Activated naive CD8-positive, alpha-beta T cell (primary cell): ENCODE results near the gene ADD1.

Source experiments
- H3K27ac Mint-ChIP-seq: one replicate; pipeline ENCODE4 v1.8.0; 2021; ENCODE audit warnings: mixed read lengths
- H3K27me3 Mint-ChIP-seq: one replicate; pipeline ENCODE4 v1.8.0; 2021; ENCODE audit warnings: mixed read lengths
- H3K36me3 Mint-ChIP-seq: one replicate; pipeline ENCODE4 v1.8.0; 2021; ENCODE audit warnings: mixed read lengths
- H3K4me1 Mint-ChIP-seq: one replicate; pipeline ENCODE4 v1.8.0; 2021; ENCODE audit warnings: low read depth, mixed read lengths
- H3K4me3 Mint-ChIP-seq: one replicate; pipeline ENCODE4 v1.8.0; 2021; ENCODE audit warnings: mild to moderate bottlenecking, mixed read lengths
- H3K9me3 Mint-ChIP-seq: one replicate; pipeline ENCODE4 v1.8.0; 2021; ENCODE audit warnings: low read depth, mixed read lengths

The ADD1 gene

DNA sequence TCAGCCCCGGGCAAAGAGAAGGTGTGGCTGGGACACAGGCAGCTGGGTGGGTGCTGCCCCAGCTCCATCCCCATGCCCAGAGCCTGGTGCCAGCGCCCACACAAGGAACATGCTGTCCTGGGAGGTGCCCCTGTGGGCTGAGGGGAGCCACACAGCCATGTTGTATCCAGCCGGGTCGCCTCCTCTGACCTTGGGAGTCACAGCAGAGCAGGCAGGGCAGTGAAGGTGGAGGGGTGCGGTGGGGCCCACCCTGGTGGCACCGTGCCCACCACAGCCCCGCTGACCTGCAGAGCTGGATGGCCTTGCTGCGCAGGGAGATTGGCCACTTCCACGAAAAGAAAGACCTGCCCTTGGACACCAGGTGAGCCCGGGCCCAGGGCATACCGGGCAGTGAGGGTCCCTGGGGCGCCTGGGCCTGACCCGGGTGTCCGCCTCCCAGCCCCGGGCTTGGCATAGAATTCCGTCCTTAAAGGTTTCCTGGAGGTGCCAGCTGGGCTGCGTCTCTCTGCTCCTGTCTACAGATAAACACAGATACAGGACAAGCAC lies 18.7 kb upstream of the ADD1 start:
- Mint-ChIP-seq H3K36me3 (no peaks in the 10 kb centered on the region), H3K27ac (no peak overlapping the region), H3K4me1 (peaks cover 2% of the 10 kb centered on the region), H3K9me3 (no peaks in the 10 kb centered on the region), H3K27me3 (no peaks in the 10 kb centered on the region), H3K4me3 (no peak overlapping the region)

DNA sequence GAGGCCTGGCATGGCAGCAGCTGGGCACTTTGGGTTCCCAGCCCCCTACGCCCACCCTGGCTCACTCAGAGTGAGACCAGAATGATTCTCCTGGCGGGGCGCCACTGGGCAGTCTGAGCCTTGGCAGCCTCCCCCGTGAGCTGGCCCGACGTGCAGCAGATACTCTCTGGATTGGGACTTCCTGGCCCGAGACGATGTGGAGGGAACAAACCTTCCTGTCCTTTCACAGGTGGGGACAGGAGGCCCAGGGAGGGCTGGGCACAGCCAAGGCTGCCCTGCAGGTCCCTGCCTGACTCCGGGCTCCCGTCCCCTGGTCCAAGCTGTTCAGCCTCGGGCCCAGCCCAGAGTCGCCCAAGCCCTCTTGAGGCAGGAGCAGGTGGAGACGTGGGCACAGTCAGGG lies 17.9 kb upstream of the ADD1 start:
- H3K4me3 Mint-ChIP-seq = no peak overlapping the region
- no peaks in the 10 kb centered on the region for H3K4me1 Mint-ChIP-seq
- H3K27me3 Mint-ChIP-seq = no peaks in the 10 kb centered on the region
- H3K36me3 Mint-ChIP-seq = no peaks in the 10 kb centered on the region
- H3K9me3 Mint-ChIP-seq = no peaks in the 10 kb centered on the region
- H3K27ac Mint-ChIP-seq = no peak overlapping the region

DNA sequence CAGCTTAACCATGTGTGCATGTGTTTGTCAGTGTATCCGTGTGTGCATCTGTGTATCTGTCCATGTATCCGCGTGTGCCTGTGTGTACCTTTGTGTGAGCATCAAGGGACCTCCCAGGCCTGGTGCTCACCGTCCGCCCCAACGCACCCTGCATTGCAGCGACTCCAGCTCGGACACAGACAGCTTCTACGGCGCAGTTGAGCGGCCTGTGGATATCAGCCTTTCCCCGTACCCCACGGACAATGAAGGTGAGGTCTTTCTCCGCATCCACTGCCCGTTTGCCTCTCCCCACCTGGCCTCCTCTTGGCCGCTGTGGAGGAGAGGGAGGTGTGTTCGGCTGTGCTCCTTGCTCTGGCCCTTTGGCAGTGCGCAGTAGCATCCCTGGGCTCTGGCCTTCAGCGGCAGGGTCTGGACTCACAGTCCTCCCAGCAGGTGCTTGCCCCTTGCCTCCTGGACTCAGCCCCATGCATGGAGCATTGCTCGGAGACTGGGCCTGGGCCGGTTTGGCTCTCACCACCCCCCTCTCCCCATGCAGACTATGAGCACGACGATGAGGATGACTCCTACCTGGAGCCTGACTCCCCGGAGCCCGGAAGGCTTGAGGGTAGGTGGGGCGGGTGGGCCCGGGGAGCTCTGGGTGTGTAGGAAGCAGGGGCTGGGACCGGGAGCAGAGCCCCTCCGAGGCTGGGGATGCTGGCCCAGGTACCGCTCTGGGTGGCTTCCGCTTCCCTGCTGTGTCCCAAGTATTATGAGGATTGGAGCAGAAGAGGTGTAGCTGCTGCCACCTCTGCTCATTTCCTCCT lies 16.4 kb upstream of the ADD1 start:
- Mint-ChIP-seq H3K36me3 (no peaks in the 10 kb centered on the region), H3K4me1 (no peaks in the 10 kb centered on the region), H3K4me3 (no peak overlapping the region)

DNA sequence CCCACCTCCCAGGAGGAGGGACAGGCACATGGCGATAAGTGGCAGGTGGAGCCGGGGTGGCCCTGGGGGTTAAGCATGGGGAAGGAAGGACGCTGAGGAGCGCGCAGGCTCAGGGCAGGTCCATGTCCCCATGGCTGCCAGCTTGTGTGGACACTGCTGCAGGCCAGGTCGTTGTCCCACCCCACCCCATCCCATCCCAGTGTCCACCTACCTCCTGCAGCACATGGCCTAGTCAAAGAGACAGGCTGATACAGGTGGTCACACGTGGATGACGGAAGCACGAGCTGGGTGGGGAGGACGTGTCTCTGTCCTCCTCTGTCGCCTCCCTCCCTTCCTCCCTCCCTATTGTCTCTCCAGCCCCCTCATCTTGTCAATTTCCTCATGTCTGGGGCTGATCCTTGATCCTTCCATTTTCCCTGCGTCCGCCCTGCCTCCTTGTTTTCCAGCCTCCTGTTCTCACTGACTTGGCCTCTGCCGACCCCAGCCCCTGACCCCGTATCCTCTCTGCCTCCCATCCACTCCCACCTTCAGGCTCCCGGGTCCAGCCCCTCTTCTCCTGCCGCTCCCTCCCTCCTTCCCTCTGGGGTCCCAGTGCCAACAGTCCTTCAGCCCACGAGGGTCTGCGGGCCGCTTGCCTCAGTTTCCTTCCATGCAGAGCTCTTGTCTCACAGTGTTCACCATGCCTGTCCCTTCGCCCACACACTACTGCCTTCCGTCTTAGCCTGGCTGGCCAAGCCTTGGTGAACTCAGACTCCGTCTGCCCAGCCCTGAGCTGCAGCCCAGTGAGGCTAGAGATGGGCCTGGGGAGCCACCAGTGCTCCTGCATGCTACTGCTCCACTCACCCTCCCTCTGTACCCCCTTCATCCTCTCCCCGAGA lies 15.5 kb upstream of the ADD1 start:
- Mint-ChIP-seq H3K36me3 (no peaks in the 10 kb centered on the region), H3K27ac (no peak overlapping the region), H3K9me3 (no peaks in the 10 kb centered on the region), H3K4me3 (no peak overlapping the region), H3K4me1 (no peaks in the 10 kb centered on the region), H3K27me3 (no peaks in the 10 kb centered on the region)

More for the DNA sequence above, 16.4 kb upstream of the ADD1 start:
- Mint-ChIP-seq H3K27ac (no peak overlapping the region), H3K9me3 (no peaks in the 10 kb centered on the region), H3K27me3 (no peaks in the 10 kb centered on the region)

DNA sequence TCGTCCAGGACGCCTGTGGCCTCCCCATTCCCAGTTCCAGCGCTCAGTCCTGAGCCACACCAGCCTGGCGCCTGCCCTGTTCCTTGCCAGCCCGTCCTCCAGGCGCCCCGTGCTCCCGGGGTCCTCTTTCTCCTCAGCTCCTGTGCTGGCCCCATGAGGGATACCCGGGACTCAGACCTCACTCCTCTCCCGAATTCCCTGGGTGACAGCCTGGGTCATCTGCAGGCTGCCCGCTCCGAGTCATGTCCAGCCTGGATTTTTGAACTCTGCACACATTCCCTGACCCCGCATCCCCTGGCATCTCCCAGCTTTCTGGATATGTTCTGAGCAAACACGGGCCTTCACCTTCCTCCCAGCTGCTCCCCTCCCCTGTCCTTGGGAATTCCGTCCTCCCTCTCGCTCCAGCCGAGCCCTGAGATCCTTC lies 14.9 kb upstream of the ADD1 start:
- Mint-ChIP-seq H3K4me3 (no peak overlapping the region), H3K9me3 (no peaks in the 10 kb centered on the region), H3K4me1 (no peaks in the 10 kb centered on the region), H3K27ac (peak overlapping the region; percentile 34), H3K27me3 (no peaks in the 10 kb centered on the region), H3K36me3 (no peaks in the 10 kb centered on the region)

DNA sequence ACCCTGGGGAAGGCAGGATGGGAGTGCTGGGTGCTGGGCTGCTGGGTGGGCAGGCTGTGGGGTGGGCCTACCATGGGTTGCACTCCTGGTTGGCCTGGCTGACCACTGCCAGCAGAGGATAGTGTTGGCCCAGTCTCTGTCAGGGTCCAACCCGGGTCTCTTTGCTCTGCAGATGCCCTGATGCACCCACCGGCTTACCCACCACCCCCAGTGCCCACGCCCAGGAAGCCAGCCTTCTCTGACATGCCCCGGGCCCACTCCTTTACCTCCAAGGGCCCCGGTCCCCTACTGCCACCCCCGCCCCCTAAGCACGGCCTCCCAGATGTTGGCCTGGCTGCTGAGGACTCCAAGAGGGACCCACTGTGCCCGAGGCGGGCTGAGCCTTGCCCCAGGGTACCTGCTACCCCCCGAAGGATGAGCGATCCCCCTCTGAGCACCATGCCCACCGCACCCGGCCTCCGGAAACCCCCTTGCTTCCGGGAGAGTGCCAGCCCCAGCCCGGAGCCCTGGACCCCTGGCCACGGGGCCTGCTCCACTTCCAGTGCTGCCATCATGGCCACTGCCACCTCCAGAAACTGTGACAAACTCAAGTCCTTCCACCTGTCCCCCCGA lies 14.2 kb upstream of the ADD1 start:
- H3K27ac Mint-ChIP-seq = no peak overlapping the region
- H3K4me3 Mint-ChIP-seq = no peak overlapping the region
- H3K9me3 Mint-ChIP-seq = no peaks in the 10 kb centered on the region
- H3K4me1 Mint-ChIP-seq = peaks cover 3% of the 10 kb centered on the region
- H3K27me3 Mint-ChIP-seq = no peaks in the 10 kb centered on the region
- no peaks in the 10 kb centered on the region for H3K36me3 Mint-ChIP-seq

DNA sequence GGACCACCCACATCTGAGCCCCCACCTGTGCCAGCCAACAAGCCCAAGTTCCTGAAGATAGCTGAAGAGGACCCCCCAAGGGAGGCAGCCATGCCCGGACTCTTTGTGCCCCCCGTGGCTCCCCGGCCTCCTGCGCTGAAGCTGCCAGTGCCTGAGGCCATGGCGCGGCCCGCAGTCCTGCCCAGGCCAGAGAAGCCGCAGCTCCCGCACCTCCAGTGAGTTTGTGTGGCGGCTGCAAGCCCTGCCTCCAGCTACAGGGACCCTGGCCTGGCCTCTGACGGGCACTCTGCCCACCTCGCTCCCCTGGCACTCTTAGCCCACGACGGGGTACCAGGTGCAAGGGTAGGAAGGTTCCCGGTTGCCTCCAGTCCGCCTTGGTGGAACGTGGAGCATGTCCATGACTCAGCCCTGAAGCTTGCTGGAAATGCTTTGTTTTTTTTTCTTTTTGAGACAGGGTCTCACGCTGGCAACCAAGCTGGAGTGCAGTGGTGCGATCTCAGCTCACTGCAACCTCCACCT lies 13.7 kb upstream of the ADD1 start:
- H3K4me1 Mint-ChIP-seq = peaks cover 9% of the 10 kb centered on the region
- H3K9me3 Mint-ChIP-seq = no peaks in the 10 kb centered on the region
- no peak overlapping the region for H3K27ac Mint-ChIP-seq
- H3K27me3 Mint-ChIP-seq = no peaks in the 10 kb centered on the region
- H3K4me3 Mint-ChIP-seq = no peak overlapping the region
- no peaks in the 10 kb centered on the region for H3K36me3 Mint-ChIP-seq

DNA sequence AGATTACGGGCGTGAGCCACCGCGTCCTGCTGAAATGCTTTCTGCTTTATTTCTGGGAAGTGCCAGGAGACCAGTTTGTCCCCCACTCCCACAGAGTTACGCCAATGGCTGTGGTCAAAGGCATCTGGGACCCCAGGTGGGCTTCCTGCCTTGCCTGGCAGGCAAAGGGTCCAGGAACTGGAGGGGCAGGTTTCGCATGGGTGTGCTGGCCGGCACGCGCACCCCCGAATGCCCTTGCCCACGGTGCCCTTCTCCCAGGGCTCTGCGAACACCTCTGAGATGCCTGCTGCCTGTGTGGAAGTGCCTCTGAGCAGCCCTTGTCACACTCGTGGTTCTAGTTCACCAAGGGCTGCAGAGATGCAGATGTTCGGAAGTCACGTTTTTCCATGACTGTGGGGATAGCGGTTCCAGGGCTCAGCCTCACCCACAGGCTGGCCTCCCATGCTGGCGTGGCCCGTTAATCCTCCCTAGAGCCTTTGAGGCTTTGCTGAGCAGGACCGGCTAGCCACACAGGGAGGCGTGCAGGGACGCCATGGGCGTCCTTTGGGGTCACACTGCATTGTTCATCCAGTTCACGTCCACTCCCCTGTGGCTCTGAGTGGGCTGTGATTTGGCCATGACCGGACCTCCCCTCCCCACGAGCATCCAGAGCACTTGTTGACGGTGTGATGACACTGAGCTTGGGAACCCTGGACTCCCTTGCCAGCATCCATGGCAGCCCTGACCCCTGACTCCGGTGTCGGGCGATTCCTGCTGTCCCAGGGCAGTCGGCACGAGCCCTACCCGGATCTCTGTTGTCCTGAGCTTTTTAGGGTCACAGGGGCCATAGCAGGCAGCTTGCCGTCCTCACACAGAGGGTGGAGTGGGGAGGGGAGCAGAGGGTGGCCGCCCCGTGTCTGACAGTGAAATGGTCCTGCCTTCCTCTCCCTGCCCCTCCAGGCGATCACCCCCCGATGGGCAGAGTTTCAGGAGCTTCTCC lies 12.7 kb upstream of the ADD1 start:
- Mint-ChIP-seq H3K4me1 (peaks cover 17% of the 10 kb centered on the region), H3K27ac (no peak overlapping the region), H3K27me3 (no peaks in the 10 kb centered on the region), H3K4me3 (no peak overlapping the region), H3K36me3 (no peaks in the 10 kb centered on the region), H3K9me3 (no peaks in the 10 kb centered on the region)

DNA sequence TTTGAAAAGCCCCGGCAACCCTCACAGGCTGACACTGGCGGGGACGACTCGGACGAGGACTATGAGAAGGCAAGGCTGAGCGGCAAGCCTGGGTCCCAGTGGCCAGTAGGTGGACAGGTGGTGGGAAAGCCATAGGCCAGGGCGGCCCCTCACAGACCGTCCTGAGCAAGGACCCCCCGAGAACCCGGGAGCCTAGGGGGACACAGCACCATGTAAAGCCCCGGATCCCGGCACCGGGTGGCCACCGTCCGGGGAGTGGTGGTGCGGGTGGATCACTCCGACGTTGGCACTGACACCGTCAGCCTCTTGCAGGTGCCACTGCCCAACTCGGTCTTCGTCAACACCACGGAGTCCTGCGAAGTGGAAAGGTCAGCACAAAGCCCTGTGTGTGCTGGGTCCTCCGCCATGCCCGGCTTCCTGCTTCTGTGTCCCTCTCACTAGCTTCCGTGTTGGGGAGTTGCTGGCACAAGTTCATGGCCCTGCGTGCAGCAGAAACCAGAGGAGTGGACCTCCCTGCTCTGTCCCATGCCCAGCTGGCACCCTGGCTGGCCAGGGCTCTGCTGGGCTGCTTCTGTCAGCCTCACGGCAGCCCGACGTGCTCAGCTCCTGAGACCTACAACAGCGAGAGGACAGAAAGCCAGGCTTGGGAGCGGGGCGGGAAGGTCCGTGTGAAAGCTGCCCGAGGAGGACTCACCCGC lies 11.9 kb upstream of the ADD1 start:
- Mint-ChIP-seq H3K27me3 (no peaks in the 10 kb centered on the region), H3K9me3 (no peaks in the 10 kb centered on the region), H3K4me3 (no peak overlapping the region), H3K27ac (no peak overlapping the region), H3K4me1 (peaks cover 23% of the 10 kb centered on the region), H3K36me3 (no peaks in the 10 kb centered on the region)

DNA sequence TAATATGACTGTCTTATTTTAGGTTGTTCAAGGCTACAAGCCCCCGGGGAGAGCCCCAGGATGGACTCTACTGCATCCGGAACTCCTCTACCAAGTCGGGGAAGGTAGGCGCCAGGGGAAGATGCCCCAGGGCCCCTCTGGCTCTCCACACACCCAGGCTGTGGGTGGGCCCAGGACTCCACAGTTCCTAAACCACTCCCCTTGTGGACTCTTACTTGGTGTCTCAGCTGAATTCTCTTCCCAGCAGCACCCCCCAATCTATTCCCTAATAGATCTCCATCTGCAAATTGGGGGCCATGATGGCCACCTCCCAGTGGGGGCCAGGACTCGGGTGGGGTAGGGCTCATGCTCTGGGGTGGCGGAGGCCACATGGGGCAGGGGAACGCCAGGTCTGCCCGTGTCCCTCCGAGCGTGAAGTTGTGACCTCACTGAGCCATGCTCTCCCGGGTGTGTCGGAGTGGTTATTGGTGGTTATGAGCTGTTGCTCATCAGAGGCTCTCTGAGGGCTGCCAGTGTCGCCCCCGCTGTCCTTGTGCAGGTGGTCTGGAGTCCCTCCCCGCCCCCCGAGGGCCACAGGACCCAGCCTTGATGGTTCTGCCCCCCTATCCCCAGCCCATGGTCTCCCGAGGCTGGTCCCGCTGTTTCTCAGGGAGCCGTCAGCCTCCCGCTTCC lies 11.2 kb upstream of the ADD1 start:
- H3K4me1 Mint-ChIP-seq = peaks cover 30% of the 10 kb centered on the region
- no peaks in the 10 kb centered on the region for H3K27me3 Mint-ChIP-seq
- H3K27ac Mint-ChIP-seq = no peak overlapping the region
- H3K4me3 Mint-ChIP-seq = no peak overlapping the region
- H3K9me3 Mint-ChIP-seq = no peaks in the 10 kb centered on the region
- H3K36me3 Mint-ChIP-seq = no peaks in the 10 kb centered on the region

DNA sequence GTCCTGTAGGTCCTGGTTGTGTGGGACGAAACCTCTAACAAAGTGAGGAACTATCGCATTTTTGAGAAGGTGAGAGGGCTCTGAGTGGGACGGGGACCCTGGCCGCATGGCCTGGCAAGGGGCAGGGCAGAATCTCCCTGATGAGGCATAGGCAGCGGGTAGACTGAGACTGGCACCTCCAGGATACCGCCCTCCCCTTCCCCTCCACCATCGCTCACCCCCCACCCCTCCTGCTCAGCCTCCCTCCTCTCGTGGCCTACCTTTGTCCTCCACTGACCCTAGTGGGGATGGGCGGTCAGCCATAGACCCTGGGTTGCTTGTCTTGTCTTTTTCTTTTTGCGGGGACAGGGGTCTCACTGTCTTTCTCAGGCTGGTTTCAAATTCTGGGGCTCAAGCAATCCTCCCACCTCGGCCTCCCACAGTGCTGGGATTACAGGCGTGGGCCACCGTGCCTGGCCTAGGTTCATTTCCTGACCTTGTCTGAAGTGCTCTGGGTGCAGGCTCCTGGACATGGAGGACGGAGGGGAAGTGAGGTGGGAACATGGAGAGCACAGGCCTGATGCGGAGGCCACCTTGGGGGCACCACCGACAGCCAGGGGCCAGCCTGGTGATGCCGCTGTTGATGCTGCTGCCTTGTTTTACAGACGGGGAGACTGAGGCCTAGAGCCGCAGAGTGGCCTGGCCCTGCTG lies 10.5 kb upstream of the ADD1 start:
- Mint-ChIP-seq H3K9me3 (no peaks in the 10 kb centered on the region), H3K27ac (no peak overlapping the region), H3K4me1 (peaks cover 37% of the 10 kb centered on the region), H3K4me3 (no peak overlapping the region), H3K36me3 (no peaks in the 10 kb centered on the region), H3K27me3 (no peaks in the 10 kb centered on the region)

DNA sequence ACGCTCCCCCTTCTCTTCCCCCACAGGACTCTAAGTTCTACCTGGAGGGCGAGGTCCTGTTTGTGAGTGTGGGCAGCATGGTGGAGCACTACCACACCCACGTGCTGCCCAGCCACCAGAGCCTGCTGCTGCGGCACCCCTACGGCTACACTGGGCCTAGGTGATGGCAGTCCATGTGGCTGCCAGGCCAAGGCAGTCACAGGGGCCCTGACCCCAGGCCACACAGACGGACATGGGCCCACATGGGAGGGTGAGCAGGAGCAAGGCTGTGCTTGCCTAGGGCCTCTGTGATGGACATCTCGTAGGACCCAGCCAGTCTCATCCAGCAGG lies 10.0 kb upstream of the ADD1 start:
- H3K27me3 Mint-ChIP-seq = no peaks in the 10 kb centered on the region
- H3K27ac Mint-ChIP-seq = no peak overlapping the region
- H3K36me3 Mint-ChIP-seq = no peaks in the 10 kb centered on the region
- no peaks in the 10 kb centered on the region for H3K9me3 Mint-ChIP-seq
- peaks cover 42% of the 10 kb centered on the region for H3K4me1 Mint-ChIP-seq
- H3K4me3 Mint-ChIP-seq = no peak overlapping the region
